ENCODE measurements around the gene HSD17B13.
"Not testable (repeated sequence)": the region's sequence is repeated elsewhere in the genome, so short reads cannot be mapped to it uniquely, and the experiment has no call there.

HSD17B13 gene, protein sequence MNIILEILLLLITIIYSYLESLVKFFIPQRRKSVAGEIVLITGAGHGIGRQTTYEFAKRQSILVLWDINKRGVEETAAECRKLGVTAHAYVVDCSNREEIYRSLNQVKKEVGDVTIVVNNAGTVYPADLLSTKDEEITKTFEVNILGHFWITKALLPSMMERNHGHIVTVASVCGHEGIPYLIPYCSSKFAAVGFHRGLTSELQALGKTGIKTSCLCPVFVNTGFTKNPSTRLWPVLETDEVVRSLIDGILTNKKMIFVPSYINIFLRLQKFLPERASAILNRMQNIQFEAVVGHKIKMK
- total RNA-seq: 0.14 to 0.48 reads per million in 2 donors

DNA sequence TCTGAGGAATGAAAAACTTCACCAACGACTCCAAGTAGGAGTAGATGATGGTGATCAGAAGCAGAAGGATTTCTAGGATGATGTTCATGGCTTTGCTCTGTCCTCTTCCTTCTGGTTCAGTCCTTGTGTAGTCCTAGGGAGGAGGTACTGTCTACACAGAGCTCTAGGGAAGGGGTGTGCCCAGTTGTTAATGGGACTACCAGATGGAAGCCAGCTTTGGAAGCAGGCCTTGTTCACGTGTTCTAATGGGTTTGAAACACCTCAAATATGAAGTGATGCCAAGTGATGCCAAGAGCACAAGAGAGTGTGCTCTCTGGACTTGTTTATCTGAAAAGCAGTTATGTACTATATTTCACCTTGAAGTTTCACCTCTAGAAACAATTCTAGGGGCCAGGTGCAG, at the start of gene HSD17B13:
TSS of gene HSD17B13 (minus strand) at position 129 of the 400 bp plus-strand sequence. CDS start at position 88, 41 bp downstream.
- DNase-seq: no peak

DNA sequence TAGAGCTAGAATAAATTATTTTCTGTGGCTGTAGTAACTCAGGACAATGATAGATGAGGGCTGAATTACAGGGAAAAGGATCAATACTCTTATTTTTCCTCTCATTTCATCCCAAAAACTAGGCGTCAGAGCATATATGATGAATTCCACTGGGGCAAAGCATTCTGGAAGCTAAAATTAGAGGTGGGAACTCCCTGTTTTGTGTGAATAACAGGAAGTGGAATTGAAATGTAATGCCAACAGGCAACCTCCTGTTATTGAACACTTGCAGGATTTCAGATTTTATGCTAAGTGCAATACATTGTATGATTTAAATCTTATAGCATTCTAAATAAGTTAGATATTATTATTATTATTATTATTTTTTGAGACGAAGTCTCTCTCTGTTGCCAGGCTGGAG, 47.4 kb upstream of the HSD17B13 start:
- DNase-seq: no peak

DNA sequence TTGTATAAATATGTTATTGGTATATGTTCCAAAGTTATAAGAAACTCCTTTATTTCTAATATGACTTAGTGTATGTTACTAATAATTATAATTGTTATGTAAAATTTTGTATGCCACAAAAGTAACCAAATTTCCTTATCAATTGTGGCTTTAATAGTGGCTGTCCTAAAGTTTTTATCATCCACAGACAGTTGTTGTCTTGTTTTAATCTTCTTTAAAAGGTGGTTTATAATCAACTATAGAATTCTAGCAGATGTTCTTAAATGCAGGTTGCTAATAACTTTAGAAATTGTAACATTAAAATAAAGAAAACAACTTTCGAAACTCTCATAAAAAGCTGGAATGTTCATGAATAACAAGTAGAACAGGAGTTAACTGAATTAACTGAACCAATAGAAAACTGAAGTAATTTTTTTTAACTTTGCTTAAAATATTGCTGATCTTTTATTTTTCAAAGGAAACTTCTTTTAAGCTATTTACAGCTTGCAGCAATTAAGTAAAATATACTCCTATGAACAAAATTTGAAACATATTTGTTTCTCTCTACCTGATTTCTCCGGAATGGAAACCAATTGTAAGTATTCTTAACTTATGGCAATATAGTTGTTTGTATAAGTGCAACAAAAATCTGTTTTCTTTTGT, 44.0 kb upstream of the HSD17B13 start:
- no peak for DNase-seq

DNA sequence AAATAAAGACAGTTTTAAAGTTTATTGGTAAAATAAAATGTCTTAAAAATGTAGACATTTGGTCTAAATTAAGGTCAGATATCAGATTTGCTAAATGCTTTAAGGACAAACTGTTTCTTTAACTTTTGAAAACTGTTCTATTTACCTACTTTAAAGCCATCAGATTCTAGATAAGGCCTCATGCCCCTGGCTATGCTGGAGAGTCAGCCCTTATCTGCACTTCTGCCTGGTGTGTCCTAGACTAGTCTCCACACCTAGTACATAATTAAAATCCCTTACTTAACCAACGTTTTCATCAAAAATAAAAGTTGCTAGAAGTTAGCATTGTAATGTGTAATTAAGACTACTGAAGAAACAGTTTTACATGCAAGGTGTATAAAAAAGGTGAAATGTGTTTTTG, 42.7 kb upstream of the HSD17B13 start:
- DNase-seq: no peak

DNA sequence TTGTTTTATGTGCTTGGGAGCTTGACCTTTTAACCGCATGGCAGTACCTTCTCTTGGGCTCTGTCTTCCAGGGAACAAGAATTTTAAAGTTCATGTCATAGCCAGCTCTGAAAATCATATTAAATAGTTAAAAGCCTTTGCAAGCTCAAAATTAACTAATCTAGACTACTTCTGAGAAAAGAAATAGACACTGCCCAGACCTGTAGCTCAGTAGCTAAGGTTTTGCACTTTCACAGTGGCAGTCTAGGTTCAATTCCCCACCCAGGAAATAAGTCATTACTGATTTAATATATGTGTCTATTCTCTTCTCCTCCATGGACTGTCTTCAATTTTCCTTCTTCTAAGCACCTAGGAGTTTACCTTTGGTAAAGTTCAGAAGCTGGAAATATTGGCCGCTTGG, 40.9 kb upstream of the HSD17B13 start:
- no peak for DNase-seq

DNA sequence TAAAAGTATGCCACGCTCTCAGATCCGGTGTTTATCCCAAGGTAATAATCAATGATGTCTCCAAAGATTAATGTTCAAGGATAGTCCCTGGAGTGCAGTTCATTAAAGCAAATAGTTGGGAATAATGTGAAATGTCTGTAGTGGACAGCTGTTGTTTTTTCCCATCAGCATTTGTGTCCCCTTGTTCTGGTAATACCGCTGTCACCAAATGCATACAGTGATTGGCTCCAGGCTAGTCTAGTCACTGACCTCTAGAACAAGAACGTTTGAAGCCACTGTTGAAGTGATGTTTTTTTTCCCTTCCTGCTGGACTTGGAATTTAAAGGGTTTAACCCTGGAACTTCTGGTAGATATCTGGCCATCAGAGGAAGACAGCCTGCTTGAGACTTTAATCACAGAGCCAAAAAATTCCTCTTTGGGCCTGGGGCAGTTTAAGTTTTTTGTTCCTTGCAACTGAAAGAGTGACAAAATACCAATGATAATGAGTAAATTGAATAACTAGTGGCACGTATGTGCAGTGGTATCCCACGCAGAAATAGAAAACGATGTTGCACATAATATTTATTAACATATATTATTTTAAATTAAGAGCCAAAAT, 37.8 kb upstream of the HSD17B13 start:
- no peak for DNase-seq

DNA sequence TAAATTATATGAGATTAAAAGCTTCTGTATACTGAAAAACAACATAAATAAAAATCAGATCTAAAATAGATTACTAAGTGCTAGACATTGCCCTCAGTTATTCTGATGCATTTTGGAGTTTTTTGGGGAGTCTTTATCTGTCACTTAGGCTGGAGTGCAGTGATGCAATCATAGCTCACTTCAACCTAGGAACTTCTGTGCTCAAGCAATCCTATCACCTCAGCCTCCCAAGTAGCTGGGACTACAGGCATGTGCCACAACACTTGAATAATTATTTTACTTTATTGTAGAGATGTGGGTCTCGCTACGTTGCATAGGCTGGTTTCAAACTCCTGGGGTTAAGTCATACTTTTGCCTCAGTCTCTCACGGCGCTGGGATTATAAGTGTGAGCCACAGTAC, 36.6 kb upstream of the HSD17B13 start:
- DNase-seq: no peak

DNA sequence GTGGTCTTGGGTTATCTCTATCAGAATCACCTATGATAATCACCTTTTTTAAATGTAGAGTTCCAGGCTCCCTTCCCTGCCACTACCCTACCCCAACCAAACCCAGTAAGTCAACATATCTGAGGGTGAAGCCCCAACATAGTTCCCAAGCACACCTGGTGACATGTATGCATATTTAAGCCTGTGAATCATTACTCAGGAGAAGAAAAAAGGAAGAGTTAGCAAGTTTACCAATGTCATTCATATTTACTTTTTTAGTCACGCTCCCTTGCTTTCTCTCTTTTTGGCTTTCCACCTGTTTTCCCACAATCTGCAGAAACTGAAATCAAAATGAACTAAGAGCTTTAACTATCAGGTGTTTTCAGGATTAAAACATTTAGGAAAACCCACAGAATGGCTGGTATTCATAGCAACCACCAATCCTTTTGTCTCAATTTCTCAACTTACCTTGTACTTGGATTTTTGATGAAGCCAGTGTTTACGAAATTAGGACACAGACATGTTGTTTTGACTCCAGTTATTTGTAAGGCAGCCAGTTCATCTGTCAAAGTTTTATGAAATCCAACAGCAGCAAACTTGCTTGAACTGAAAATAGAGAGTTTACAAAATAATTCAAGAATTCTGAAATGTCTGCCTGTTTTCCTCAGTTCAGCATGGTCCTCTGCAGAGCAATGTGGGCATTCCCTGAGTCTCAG, 34.3 kb upstream of the HSD17B13 start:
- no peak for DNase-seq

DNA sequence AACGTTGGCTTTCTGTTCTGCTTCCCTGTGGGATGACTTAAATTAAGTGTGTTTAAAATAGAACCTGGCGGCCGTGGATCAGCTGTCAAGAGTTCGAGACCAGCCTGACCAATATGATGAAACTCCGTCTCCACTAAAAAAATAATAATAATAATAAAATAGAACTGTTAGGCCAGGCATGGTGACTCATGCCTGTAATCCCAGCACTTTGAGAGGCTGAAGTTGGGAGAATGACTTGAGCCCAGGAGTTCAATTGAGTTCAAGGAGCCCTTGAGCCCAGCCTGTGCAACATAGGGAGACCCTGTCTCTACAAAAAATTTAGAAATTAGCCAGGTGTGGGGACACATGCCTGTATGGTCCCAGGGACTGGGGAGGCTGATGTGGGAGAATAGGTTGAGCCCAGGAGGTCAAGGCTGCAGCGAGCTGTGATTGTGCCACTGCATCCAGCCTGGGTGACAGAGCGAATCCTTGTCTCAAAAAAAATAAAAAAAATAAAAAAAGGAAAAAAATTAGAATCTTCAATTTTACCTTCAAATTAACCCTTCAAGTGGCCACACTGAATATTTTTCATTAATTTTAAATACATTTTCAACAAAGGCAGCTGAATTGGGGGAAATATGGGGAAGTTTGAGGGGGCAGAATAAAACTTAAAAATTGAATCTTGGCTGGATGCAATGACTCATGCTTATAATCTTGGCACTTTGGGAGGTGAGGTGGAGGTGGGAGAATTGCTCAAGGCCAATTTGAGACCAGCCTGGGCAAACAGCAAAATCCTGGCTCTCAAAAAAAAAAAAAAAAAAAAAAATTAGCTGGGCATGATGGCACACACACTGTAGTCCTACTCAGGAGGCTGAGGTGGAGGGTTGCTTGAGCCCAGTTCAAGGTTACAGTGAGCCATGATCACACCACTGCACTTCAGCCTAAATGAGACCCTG, 31.8 kb upstream of the HSD17B13 start:
- no peak for DNase-seq

DNA sequence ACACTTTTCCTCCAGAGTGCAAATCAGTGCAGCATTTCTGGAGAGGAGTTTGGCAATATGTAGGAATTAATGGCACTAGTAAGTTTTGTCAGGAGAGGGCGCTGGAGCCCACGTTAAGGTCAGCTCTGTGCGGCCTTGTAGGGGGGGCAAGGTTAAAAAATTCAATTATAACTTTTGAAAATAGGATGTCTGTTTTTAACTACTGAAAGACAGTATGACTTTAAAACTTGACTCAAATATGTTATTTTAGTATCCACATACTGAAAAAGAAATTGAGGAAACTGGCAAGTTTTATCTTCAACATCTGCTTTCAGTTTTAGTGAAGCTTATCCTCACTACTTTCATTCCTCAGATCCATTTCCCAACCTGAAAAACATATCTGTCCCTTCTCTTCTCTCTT, 30.9 kb upstream of the HSD17B13 start:
- DNase-seq: peak; percentile 10

DNA sequence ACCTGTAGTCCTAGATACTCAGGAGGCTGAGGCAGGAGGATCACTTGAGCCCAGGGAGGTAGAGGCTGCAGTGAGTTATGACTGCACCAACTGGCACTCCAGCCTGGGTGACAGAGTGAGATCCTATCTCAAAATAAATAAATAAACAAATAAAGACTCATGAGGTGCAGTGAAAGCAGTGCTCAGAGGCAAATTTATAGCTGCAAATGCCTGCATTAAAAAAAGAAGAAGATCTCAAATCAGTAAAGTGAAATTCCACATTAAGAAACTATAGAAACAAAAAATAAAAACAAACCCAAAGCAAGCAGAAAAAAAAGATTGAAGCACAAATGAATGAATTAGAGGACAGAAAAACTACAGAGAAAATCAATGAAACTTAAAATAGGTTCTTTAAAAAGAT, 22.5 kb upstream of the HSD17B13 start:
- DNase-seq: no peak

DNA sequence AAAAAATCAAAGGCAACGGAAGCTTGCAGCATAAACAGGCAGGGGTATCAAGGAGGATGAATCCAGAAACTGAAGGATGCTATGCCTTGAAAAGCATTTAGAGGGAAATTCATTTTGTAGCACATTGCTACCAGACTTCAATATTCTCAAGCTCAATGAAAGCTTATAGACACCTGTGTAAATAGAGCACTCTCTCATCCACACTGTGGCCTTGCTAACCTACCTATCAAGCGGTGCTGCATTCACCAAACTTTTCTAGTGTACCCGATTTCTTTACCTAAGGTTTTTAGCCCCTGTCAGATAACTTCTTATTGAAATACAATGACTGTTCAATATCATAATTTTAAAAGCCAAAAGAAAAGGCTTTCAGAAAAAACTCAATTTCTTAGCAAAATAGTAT, 20.2 kb upstream of the HSD17B13 start:
- DNase-seq: no peak

DNA sequence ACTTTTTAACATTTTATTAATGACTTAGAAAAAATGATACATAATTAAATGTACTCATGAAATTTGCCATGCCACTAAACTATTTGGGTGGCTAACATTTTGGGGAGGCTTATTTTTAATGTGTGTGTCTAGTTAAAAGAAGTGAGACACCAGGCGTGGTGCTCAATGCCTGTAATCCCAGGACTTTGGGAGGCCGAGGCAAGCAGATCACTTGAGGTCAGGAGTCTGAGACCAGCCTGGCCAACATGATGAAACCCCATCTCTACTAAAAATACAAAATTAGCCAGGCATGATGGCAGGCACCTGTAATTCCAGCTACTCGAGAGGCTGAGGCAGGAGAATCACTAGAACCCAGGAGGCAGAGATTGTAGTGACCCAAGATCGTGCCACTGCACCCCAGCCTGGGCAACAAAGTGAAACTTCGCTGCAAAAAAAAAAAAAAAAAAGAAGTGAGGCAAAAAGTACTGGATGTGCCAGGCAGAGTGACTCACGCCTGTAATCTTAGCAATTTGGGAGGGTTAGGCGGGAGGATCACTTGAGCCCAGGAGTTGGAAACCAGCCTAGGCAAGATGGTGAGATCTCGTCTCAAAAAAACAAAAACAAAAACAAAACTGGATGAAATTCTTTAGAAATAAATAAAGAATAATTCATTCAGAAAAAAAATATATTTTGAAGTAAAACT, 19.4 kb upstream of the HSD17B13 start:
- not testable (repeated sequence) for DNase-seq

DNA sequence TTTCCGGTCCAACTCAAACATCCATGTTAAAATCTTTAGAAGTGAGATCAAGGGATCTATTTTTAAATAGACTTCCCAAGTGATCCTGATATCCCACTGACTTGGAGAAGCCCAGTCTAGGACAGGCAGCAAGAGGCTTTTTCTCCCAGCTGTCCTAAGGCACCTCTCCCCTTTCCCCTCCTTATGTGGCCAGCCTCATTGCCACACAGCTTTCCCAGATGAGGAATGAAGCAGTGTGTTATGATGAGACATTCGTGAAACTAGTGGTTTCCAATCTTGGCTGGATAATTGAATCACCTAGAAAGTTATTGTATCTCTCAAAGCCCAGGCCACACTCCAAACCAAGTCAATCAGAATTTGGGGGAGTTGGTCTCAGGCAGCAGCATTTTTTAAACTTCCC, 16.8 kb upstream of the HSD17B13 start:
- DNase-seq: no peak

DNA sequence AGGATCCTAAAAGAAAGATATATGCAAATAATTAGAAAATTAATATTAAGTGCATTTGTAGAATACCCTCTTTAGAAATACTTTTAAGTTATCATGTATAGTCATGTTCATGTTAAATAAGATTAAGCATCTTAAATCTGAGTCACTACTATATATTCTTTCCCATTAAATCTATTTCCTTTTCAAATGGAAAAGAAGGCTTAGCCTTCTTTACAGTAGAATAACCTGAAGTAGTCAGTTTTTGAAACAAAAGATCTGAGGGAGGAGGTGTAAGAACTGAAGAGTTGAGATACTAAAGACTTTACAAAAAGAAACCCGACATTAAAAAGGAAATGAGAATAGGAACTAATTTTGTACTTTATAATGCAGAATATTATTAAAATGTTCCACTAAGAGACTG, 14.7 kb upstream of the HSD17B13 start:
- DNase-seq: no peak

DNA sequence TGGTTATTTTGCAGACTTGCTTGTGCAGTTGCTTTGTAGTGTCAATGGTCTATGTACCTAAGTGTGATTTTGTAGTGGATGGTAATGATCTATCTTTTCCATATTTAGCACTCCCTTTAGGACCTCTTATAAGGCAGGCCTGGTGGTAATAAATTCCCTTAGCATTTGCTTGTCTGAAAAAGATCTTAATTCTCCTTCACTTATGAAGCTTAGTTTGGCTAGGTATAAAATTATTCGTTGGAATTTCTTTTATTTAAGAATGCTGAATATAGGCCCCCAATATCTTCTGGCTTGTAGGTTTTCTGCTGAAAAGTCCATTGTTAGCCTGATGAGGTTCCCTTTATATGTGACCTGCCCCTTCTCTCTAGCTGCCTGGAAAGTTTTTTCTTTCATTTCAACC, 10.6 kb upstream of the HSD17B13 start:
- no peak for DNase-seq

DNA sequence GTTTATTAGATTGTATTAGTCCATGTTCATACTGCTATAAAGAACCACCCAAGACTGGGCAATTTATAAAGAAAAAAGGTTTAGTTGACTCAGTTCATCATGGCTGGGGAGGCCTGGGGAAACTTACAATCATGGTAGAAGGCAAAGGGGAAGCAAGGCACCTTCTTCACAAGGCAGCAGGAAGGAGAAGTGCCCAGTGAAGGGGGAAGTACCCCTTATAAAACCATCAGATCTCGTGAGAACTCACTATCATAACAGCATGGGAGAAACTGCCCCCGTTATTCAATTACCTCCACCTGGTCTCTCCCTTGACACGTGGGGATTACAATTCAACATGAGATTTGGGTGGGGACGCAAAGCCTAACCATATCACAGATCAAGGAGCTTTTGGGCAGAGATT, 8.1 kb upstream of the HSD17B13 start:
- no peak for DNase-seq

DNA sequence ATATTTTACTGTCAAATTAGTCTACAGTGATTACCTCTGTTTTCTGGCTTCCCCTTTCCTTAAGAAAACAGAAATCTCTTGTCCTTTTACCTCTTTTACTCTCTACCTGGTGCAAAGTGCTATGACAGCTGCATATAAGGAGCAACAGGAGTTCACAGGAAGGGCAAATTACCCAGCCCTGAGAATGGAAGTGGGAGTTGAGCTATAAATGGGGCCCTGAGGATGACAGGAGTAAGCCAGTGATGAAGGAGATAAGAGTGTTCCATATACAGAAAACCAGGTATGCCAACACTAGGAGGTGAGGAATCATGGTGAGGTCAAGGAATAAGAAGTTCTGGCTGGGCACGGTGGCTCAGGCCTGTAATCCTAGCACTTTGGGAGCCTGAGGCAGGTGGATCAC, 4.5 kb upstream of the HSD17B13 start:
- DNase-seq: no peak

DNA sequence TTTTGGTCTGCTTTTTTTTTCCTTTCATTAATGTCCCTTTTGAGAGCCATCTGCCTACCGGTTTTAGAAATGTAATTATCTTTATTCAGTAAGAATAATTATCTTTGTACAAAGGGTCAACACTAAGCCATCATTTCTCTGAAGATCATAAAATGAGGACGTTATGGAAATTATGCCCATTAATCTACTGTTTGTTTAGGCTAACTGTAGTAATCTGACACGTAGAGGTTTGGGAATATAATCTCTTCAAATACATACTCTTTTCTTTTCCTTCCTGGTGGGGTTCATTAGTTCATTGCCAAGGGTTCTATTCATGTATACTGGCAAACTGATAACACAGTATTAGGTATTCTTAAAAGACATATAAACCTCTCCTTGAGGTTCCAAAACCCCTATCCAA, 3.8 kb upstream of the HSD17B13 start:
- no peak for DNase-seq

DNA sequence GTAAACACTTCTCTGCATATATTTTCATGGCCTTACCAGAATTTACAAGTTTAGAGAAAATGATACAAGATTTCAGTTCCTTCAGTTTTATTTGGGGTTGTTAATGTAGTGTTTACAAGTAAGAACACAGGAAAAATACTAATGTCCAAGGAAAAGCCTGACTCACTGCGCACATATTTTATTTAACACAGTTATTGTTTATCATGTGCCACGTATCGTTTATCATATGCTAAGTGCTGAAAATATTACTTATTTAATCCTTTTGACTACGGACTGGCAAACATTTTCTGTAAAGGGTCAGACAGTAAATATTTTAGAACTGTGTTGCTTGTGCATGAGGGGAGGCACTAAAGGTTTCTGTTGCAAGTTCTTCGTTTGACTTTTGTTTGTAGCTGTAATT, 794 bp downstream of the HSD17B13 start:
- DNase-seq: no peak

DNA sequence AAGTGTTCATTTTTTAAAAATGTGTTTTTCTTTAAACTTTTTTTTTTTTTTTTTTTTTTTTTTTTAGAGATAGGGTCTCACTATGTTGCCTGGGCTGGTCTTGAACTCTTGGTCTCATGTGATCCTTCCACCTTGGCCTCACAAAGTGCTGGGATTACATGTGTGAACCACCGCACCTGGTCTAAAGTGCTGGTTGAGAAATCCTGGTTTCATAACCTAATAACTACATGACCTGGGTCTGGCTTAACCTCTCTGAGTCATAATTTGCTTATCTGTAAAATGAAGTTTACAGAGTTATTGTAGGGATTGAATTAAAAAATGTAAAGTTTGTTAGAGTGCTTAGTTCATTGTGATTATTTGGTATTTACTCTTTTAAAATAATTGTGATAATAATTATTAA, 5.2 kb downstream of the HSD17B13 start:
- no peak for DNase-seq

DNA sequence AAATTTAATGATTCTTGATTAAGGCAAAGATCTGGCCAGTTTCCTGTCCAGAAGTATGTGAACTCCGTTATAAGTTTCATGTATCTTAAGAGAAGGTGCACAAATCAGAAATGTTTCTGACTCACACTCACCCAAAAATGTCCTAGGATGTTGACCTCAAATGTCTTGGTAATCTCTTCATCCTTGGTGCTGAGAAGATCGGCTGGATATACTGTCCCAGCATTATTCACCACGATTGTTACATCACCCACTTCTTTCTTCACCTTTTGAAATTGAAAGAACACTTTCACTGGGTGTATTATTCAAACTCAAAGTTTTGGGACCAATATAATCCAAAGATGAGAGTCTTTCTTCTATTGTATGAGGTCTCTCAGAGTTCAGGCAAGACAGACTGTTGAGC, 5.7 kb downstream of the HSD17B13 start:
- DNase-seq: no peak
